ENCODE measurements around the gene CHI3L1. TPM values are rescaled to one million over a fixed set of nuclear protein-coding genes. Genes with fewer than 3 reads are reported as not detected.

The CHI3L1 gene
- total RNA-seq, 2 experiments from 2014 or later = 0.24 to 0.44 TPM

GRCh38 chr1:203172184-203173010, 14.1 kb downstream of the CHI3L1 start:
- Mint-ChIP-seq H3K4me3 (no peak overlapping the region), H3K27ac (no peak overlapping the region), H3K27me3 (ENCODE audit: low read depth) (no peaks in the 10 kb centered on the region), H3K36me3 (ENCODE audit: low read depth) (no peaks in the 10 kb centered on the region), H3K9me3 (no peaks in the 10 kb centered on the region), H3K4me1 (ENCODE audit: low read depth) (no peaks in the 10 kb centered on the region)
- intact Hi-C loops (cut with micrococcal nuclease) = loop anchor here (1.0 to 2.0 kb wide), 2 partner anchors 54 to 133 kb away; no protein-coding TSS in a partner anchor
- peak; percentile 61 for DNase-seq
- CTCF ChIA-PET = interaction anchor here (0.6 to 3.3 kb wide), 25 partner anchors 9 to 375 kb away, joined by 3 to 37 read pairs (median 4); no protein-coding TSS in a partner anchor

- Mint-ChIP-seq H3K4me3 (no peak overlapping the region), H3K27me3 (ENCODE audit: low read depth) (no peaks in the 10 kb centered on the region), H3K36me3 (ENCODE audit: low read depth) (no peaks in the 10 kb centered on the region), H3K9me3 (no peaks in the 10 kb centered on the region), H3K27ac (no peak overlapping the region), H3K4me1 (ENCODE audit: low read depth) (no peaks in the 10 kb centered on the region)
- DNase-seq = no peak
- intact Hi-C loops (cut with micrococcal nuclease) = loop anchor here (1.0 to 2.0 kb wide), 2 partner anchors 53 to 132 kb away; no protein-coding TSS in a partner anchor
- CTCF ChIA-PET = interaction anchor here (0.6 to 3.3 kb wide), 18 partner anchors 9 to 268 kb away, joined by 3 to 37 read pairs (median 4); no protein-coding TSS in a partner anchor
Observed at GRCh38 chr1:203171341-203172183, 14.9 kb downstream of the CHI3L1 start.

GRCh38 chr1:203170625-203171330, 15.7 kb downstream of the CHI3L1 start:
- DNase-seq = no peak
- CTCF ChIA-PET = interaction anchor here (1.0 to 3.3 kb wide), 4 partner anchors 12 to 141 kb away, joined by 3 to 37 read pairs (median 7); no protein-coding TSS in a partner anchor
- intact Hi-C loops (cut with micrococcal nuclease) = no loop called here

GRCh38 chr1:203169770-203170520, 16.6 kb downstream of the CHI3L1 start:
- Mint-ChIP-seq H3K27me3 (ENCODE audit: low read depth) (no peaks in the 10 kb centered on the region), H3K4me3 (no peak overlapping the region), H3K36me3 (ENCODE audit: low read depth) (no peaks in the 10 kb centered on the region), H3K27ac (no peak overlapping the region), H3K9me3 (no peaks in the 10 kb centered on the region), H3K4me1 (ENCODE audit: low read depth) (no peaks in the 10 kb centered on the region)
- no peak for DNase-seq
- intact Hi-C loops (cut with micrococcal nuclease) = no loop called here
- CTCF ChIA-PET = interaction anchor here (0.6 to 1.0 kb wide), 4 partner anchors 41 to 563 kb away, joined by 3 read pairs; no protein-coding TSS in a partner anchor

More at GRCh38 chr1:203170625-203171330, 15.7 kb downstream of the CHI3L1 start:
- Mint-ChIP-seq H3K27me3 (ENCODE audit: low read depth) (no peaks in the 10 kb centered on the region), H3K4me1 (ENCODE audit: low read depth) (no peaks in the 10 kb centered on the region), H3K36me3 (ENCODE audit: low read depth) (no peaks in the 10 kb centered on the region), H3K4me3 (no peak overlapping the region), H3K9me3 (no peaks in the 10 kb centered on the region), H3K27ac (no peak overlapping the region)

- H3K9me3 Mint-ChIP-seq = no peaks in the 10 kb centered on the region
- intact Hi-C loops (cut with micrococcal nuclease) = no loop called here
Observed at GRCh38 chr1:203168991-203169390, 17.5 kb downstream of the CHI3L1 start.

GRCh38 chr1:203168256-203168786, 18.2 kb downstream of the CHI3L1 start:
- Mint-ChIP-seq H3K9me3 (no peaks in the 10 kb centered on the region), H3K27me3 (ENCODE audit: low read depth) (peaks cover under 1% of the 10 kb centered on the region), H3K4me3 (no peak overlapping the region), H3K4me1 (ENCODE audit: low read depth) (no peaks in the 10 kb centered on the region), H3K27ac (no peak overlapping the region), H3K36me3 (ENCODE audit: low read depth) (no peaks in the 10 kb centered on the region)
- intact Hi-C loops (cut with micrococcal nuclease) = no loop called here
- CTCF ChIA-PET = interaction anchor here (1.3 kb wide), 1 partner anchor 47 kb away, joined by 4 read pairs; no protein-coding TSS in a partner anchor
- no peak for DNase-seq

More at GRCh38 chr1:203168991-203169390, 17.5 kb downstream of the CHI3L1 start:
- DNase-seq = no peak
- Mint-ChIP-seq H3K4me3 (no peak overlapping the region), H3K36me3 (ENCODE audit: low read depth) (no peaks in the 10 kb centered on the region), H3K27me3 (ENCODE audit: low read depth) (no peaks in the 10 kb centered on the region), H3K4me1 (ENCODE audit: low read depth) (no peaks in the 10 kb centered on the region), H3K27ac (no peak overlapping the region)
- CTCF ChIA-PET = interaction anchor here (0.6 to 1.3 kb wide), 5 partner anchors 39 to 129 kb away, joined by 3 to 4 read pairs (median 3); no protein-coding TSS in a partner anchor

- H3K4me3 Mint-ChIP-seq = no peak overlapping the region
- H3K27ac Mint-ChIP-seq = no peak overlapping the region
- H3K4me1 Mint-ChIP-seq (ENCODE audit: low read depth) = no peaks in the 10 kb centered on the region
- CTCF ChIA-PET = interaction anchor here (1.3 kb wide), 1 partner anchor 48 kb away, joined by 4 read pairs; no protein-coding TSS in a partner anchor
- no peak for DNase-seq
- H3K36me3 Mint-ChIP-seq (ENCODE audit: low read depth) = no peaks in the 10 kb centered on the region
- H3K9me3 Mint-ChIP-seq = no peaks in the 10 kb centered on the region
- peaks cover 4% of the 10 kb centered on the region for H3K27me3 Mint-ChIP-seq (ENCODE audit: low read depth)
- intact Hi-C loops (cut with micrococcal nuclease) = loop anchor here (2.0 kb wide), 1 partner anchor 49 kb away; no protein-coding TSS in a partner anchor
Observed at GRCh38 chr1:203167913-203168200, 18.6 kb downstream of the CHI3L1 start.

GRCh38 chr1:203167026-203167912, 19.2 kb downstream of the CHI3L1 start:
- Mint-ChIP-seq H3K4me3 (no peak overlapping the region), H3K27me3 (ENCODE audit: low read depth) (peaks cover 5% of the 10 kb centered on the region), H3K27ac (no peak overlapping the region), H3K36me3 (ENCODE audit: low read depth) (no peaks in the 10 kb centered on the region), H3K9me3 (no peaks in the 10 kb centered on the region), H3K4me1 (ENCODE audit: low read depth) (no peaks in the 10 kb centered on the region)
- CTCF ChIA-PET = interaction anchor here (0.9 to 2.1 kb wide), 5 partner anchors 10 to 128 kb away, joined by 3 to 5 read pairs (median 5); no protein-coding TSS in a partner anchor
- no peak for DNase-seq
- intact Hi-C loops (cut with micrococcal nuclease) = loop anchor here (2.0 kb wide), 1 partner anchor 50 kb away; no protein-coding TSS in a partner anchor

- peaks cover 5% of the 10 kb centered on the region for H3K27me3 Mint-ChIP-seq (ENCODE audit: low read depth)
- H3K9me3 Mint-ChIP-seq = no peaks in the 10 kb centered on the region
- no peak overlapping the region for H3K27ac Mint-ChIP-seq
- intact Hi-C loops (cut with micrococcal nuclease) = loop anchor here (2.0 kb wide), 1 partner anchor 50 kb away; no protein-coding TSS in a partner anchor
- DNase-seq = peak; percentile 26
- H3K4me3 Mint-ChIP-seq = no peak overlapping the region
- H3K4me1 Mint-ChIP-seq (ENCODE audit: low read depth) = no peaks in the 10 kb centered on the region
- CTCF ChIA-PET = interaction anchor here (0.5 to 2.1 kb wide), 6 partner anchors 9 to 612 kb away, joined by 3 to 5 read pairs (median 4); no protein-coding TSS in a partner anchor
- H3K36me3 Mint-ChIP-seq (ENCODE audit: low read depth) = no peaks in the 10 kb centered on the region
Observed at GRCh38 chr1:203166192-203166940, 20.1 kb downstream of the CHI3L1 start.

- Mint-ChIP-seq H3K4me1 (ENCODE audit: low read depth) (no peaks in the 10 kb centered on the region), H3K27ac (no peak overlapping the region), H3K4me3 (no peak overlapping the region), H3K36me3 (ENCODE audit: low read depth) (no peaks in the 10 kb centered on the region), H3K27me3 (ENCODE audit: low read depth) (peaks cover 5% of the 10 kb centered on the region), H3K9me3 (no peaks in the 10 kb centered on the region)
- no peak for DNase-seq
- CTCF ChIA-PET = interaction anchor here (1.4 to 2.1 kb wide), 3 partner anchors 48 to 126 kb away, joined by 5 read pairs; no protein-coding TSS in a partner anchor
- intact Hi-C loops (cut with micrococcal nuclease) = loop anchor here (2.0 kb wide), 1 partner anchor 51 kb away; no protein-coding TSS in a partner anchor
Observed at GRCh38 chr1:203165800-203166161, 20.7 kb downstream of the CHI3L1 start.

Data from activated naive CD4-positive, alpha-beta T cell treated with anti-CD3 and anti-CD28 coated beads for 36 hours (primary cell).